GM12864 (cell line): ENCODE measurements around the gene LSM11.
"Not testable (repeated sequence)": the region's sequence is repeated elsewhere in the genome, so short reads cannot be mapped to it uniquely, and the experiment has no call there.

Experiments used
- DNase-seq: peaks from one replicate; pipeline ENCODE4 v3.0.0-alpha.2; 2011; ENCODE audit warnings: low read depth
- H3K4me3 ChIP-seq: 2 replicates; pipeline ENCODE4 v1.5.1; 2011; ENCODE audit warnings: mild to moderate bottlenecking, low read depth, low read length, control low read depth
- TF ChIP-seq, protein P1 (sequence below): IDR thresholded peaks from 2 replicates; pipeline ENCODE4 v1.5.1; 2011; ENCODE audit warnings: low read depth, mild to moderate bottlenecking, moderate library complexity, low read length, control low read depth, inconsistent platforms; ENCODE audit errors: missing control alignments

LSM11 gene

GRCh38 chr5:157713830-157714595 lies 29.5 kb upstream of the LSM11 start:
- no peak overlapping the region for H3K4me3 ChIP-seq
- no peak for DNase-seq
- TF ChIP-seq, protein P1, sequence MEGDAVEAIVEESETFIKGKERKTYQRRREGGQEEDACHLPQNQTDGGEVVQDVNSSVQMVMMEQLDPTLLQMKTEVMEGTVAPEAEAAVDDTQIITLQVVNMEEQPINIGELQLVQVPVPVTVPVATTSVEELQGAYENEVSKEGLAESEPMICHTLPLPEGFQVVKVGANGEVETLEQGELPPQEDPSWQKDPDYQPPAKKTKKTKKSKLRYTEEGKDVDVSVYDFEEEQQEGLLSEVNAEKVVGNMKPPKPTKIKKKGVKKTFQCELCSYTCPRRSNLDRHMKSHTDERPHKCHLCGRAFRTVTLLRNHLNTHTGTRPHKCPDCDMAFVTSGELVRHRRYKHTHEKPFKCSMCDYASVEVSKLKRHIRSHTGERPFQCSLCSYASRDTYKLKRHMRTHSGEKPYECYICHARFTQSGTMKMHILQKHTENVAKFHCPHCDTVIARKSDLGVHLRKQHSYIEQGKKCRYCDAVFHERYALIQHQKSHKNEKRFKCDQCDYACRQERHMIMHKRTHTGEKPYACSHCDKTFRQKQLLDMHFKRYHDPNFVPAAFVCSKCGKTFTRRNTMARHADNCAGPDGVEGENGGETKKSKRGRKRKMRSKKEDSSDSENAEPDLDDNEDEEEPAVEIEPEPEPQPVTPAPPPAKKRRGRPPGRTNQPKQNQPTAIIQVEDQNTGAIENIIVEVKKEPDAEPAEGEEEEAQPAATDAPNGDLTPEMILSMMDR = no peak

DNA sequence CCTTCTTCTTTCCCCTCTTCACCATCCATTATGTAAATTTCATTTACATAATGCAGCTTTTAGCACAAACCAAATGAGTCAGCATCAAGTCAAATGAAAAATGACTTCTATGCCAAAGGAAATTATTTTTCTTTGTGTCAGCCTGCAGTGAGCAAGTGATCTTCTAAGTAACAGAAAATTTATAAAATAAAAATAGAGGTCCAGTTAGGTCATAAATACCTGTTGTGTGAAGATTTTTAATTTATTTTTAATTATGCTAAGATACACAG lies 29.0 kb upstream of the LSM11 start:
- no peak overlapping the region for H3K4me3 ChIP-seq
- no peak for DNase-seq
- TF ChIP-seq, protein P1 = no peak

DNA sequence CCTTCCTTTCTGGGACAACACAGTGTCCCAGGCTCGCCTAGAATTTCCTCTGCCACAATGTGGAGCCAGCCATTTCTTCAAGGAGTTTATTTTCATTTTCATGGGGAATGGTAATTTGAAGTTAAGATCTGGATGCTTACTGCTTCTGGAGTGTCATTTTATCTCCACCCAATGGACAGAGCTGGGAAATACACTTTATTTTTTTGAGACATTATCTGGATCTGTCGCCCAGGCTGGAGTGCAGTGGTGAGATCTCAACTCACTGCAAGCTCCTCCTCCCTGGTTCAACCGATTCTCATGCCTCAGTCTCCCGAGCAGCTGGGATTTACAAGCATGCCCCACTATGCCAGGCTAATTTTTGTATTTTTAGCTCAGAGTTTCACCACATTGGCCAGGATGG lies 25.0 kb upstream of the LSM11 start:
- TF ChIP-seq, protein P1 = peak; percentile 57
- DNase-seq = peak; percentile 29
- no peak overlapping the region for H3K4me3 ChIP-seq

- TF ChIP-seq, protein P1 = no peak
- DNase-seq = no peak
- H3K4me3 ChIP-seq = no peak overlapping the region
Observed at GRCh38 chr5:157719245-157719644, 24.3 kb upstream of the LSM11 start.

DNA sequence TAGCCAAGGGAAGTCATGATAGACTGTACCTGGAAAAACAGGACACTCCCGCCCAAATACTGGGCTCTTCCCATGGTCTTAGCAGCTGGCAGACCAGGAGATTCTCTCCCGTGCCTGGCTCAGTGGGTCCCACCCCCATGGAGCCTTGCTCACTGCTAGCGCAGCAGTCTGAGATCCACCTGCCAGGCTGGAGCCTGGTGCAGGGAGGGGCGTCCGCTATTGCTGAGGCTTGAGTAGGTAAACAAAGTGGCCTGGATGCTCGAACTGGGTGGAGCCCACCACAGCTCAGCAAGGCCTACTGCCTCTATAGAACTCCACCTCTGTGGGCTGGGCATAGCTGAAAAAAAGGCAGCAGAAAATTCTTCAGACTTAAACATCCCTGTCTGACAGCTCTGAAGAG lies 22.4 kb upstream of the LSM11 start:
- DNase-seq = no peak
- TF ChIP-seq, protein P1 = no peak
- H3K4me3 ChIP-seq = no peak overlapping the region

GRCh38 chr5:157722895-157723294 lies 20.6 kb upstream of the LSM11 start:
- H3K4me3 ChIP-seq, DNase-seq: not testable (repeated sequence)

GRCh38 chr5:157726607-157727006 lies 16.9 kb upstream of the LSM11 start:
- DNase-seq = not testable (repeated sequence)

GRCh38 chr5:157727858-157728257 lies 15.7 kb upstream of the LSM11 start:
- DNase-seq, H3K4me3 ChIP-seq: not testable (repeated sequence)

More at GRCh38 chr5:157726607-157727006, 16.9 kb upstream of the LSM11 start:
- H3K4me3 ChIP-seq = not testable (repeated sequence)
